HL-60 (cell line): ENCODE results near the gene ZNF618.

Source experiments
- DNase-seq, 2 experiments: peaks; one replicate each; pipeline ENCODE4 v3.0.0-alpha.2; 2010 to 2020; ENCODE audit warnings: low read depth in 1 of 2, low spot score in 1 of 2
- H3K27ac ChIP-seq: fragments of 250-450 bp; sonication (Bioruptor Pico); replicated peaks from 2 replicates; pipeline ENCODE4 v1.5.1; 2020; ENCODE audit warnings: mild to moderate bottlenecking, moderate library complexity
- H3K27me3 ChIP-seq: fragments of 250-450 bp; sonication (Bioruptor Pico); 2 replicates; pipeline ENCODE4 v1.5.1; 2021; ENCODE audit warnings: mild to moderate bottlenecking, moderate library complexity; ENCODE audit not compliant: insufficient read depth, poor library complexity, severe bottlenecking
- H3K4me3 ChIP-seq: replicated peaks from 2 replicates; pipeline ENCODE4 v1.5.1; 2011; ENCODE audit warnings: mild to moderate bottlenecking, control low read depth, low read length; ENCODE audit not compliant: insufficient read depth
- CTCF ChIP-seq: IDR thresholded peaks from one replicate; pipeline ENCODE4 v1.5.1; 2011; ENCODE audit warnings: low read length, control low read depth, inconsistent platforms; ENCODE audit not compliant: insufficient read depth
- GABPA ChIP-seq: IDR thresholded peaks from 2 replicates; pipeline ENCODE4 v1.6.1; 2012; ENCODE audit warnings: low read depth
- POLR2AphosphoS5 ChIP-seq: IDR thresholded peaks from 2 replicates; pipeline ENCODE4 v1.6.1; 2012; ENCODE audit warnings: low read depth
- REST ChIP-seq: IDR thresholded peaks from 2 replicates; pipeline ENCODE4 v1.6.1; 2012; ENCODE audit warnings: low read depth; ENCODE audit not compliant: insufficient replicate concordance
- SPI1 ChIP-seq: IDR thresholded peaks from 2 replicates; pipeline ENCODE4 v1.6.1; 2012; ENCODE audit warnings: low read depth, mild to moderate bottlenecking, borderline replicate concordance

ZNF618 gene

GRCh38 chr9:114060070-114060469, 184.0 kb downstream of the ZNF618 start:
- no peak overlapping the region for H3K4me3 ChIP-seq
- TF ChIP-seq REST (no peak), POLR2AphosphoS5 (no peak), GABPA (no peak), CTCF (no peak), SPI1 (no peak)
- no peak for DNase-seq
- no peaks in the 10 kb centered on the region for H3K27me3 ChIP-seq
- H3K27ac ChIP-seq, result no peak overlapping the region

GRCh38 chr9:114060711-114061110, 184.6 kb downstream of the ZNF618 start:
- Histone ChIP-seq H3K4me3 (no peak overlapping the region), H3K27me3 (no peaks in the 10 kb centered on the region), H3K27ac (no peak overlapping the region)
- TF ChIP-seq CTCF (no peak), POLR2AphosphoS5 (no peak), SPI1 (no peak), REST (no peak), GABPA (no peak)
- no peak for DNase-seq

GRCh38 chr9:114061292-114061691, 185.2 kb downstream of the ZNF618 start:
- DNase-seq, result no peak
- Histone ChIP-seq H3K27me3 (no peaks in the 10 kb centered on the region), H3K27ac (no peak overlapping the region), H3K4me3 (no peak overlapping the region)
- TF ChIP-seq SPI1 (no peak), CTCF (no peak)

- no peak for DNase-seq
- TF ChIP-seq CTCF (no peak), SPI1 (no peak; the same call in 1 of the 2 replicates), GABPA (no peak), REST (no peak), POLR2AphosphoS5 (no peak)
- Histone ChIP-seq H3K4me3 (no peak overlapping the region), H3K27ac (no peak overlapping the region), H3K27me3 (no peaks in the 10 kb centered on the region)
Observed at GRCh38 chr9:114061830-114062474, 185.8 kb downstream of the ZNF618 start.
